HepG2 (cell line): Measurements from ENCODE around the gene POU6F2. TPM values are rescaled to one million over a fixed set of nuclear protein-coding genes. Genes with fewer than 3 reads are reported as not detected.

Source experiments
- ATAC-seq: fragments of 200-7000 bp; cut with Tn5 transposase; 3 replicates; pipeline ENCODE4 v1.9.1; 2020; ENCODE audit warnings: mild to moderate bottlenecking, moderate library complexity
- BruUV-seq: library from RNA; stranded (reverse); fragments of 400-500 nt; replicated peaks from 2 replicates; lab custom pipeline; 2021; lab: Mats Ljungman, UMichigan
- CTCF ChIA-PET: fragments of 300-600 bp; formaldehyde crosslinking; extraction: SDS; loops from one replicate; lab custom pipeline; 2021; ENCODE audit warnings: low total read pairs, inconsistent platforms, low intra/inter-chr PET ratio; lab: Yijun Ruan, JAX
- POLR2A ChIA-PET: fragments of 350-600 bp; sonication (Branson Sonifier 250); formaldehyde crosslinking; loops from one replicate; lab custom pipeline; 2020; ENCODE audit warnings: antibody characterized with exemption, inconsistent platforms; lab: Yijun Ruan, JAX
- DNase-seq: peaks from one replicate; pipeline ENCODE4 v3.0.0-alpha.2; 2015; ENCODE audit warnings: low spot score
- FAIRE-seq: peaks from 3 replicates; lab custom pipeline; 2011; peaks lifted over from hg19 to GRCh38; lab: Jason Lieb, UNC
- H2AFZ ChIP-seq: one replicate; pipeline ENCODE4 v1.6.1; 2011; ENCODE audit warnings: low read length, inconsistent platforms
- H3K27ac ChIP-seq: fragments of 300-600 bp; 3 replicates; pipeline ENCODE4 v1.8.0; 2011; ENCODE audit warnings: mixed run types, mild to moderate bottlenecking, mixed read lengths, low read length, inconsistent platforms; ENCODE audit not compliant: insufficient read depth; ENCODE audit errors: extremely low read length
- H3K27me3 ChIP-seq, 2 experiments: fragments of 200-600 bp in 1 of 2; 2 replicates in 1 of 2; 3 replicates in 1 of 2; pipeline versions ENCODE4 v1.6.0 to v1.8.0; 2011; ENCODE audit warnings: low read length in 2 of 2, mild to moderate bottlenecking in 2 of 2, moderate library complexity in 2 of 2, inconsistent platforms in 1 of 2; ENCODE audit not compliant: insufficient read depth in 2 of 2, control insufficient read depth in 1 of 2
- H3K36me3 ChIP-seq, 2 experiments: fragments of 200-600 bp in 1 of 2; replicated peaks in 1 of 2; 2 replicates in 1 of 2; 3 replicates in 1 of 2; pipeline versions ENCODE4 v1.5.1 to v1.8.0; 2011; ENCODE audit warnings: low read length in 2 of 2, inconsistent platforms in 1 of 2; ENCODE audit not compliant: insufficient read depth in 2 of 2, control insufficient read depth in 1 of 2
- H3K4me1 ChIP-seq: 2 replicates; pipeline ENCODE4 v1.5.1; 2012; ENCODE audit warnings: low read length, inconsistent platforms; ENCODE audit not compliant: insufficient read depth
- H3K4me2 ChIP-seq: 2 replicates; pipeline ENCODE4 v1.6.0; 2011; ENCODE audit warnings: low read depth, low read length, inconsistent platforms
- H3K4me3 ChIP-seq, 3 experiments: fragments of 200-600 bp in 1 of 3; sonication (generic), shearing (Covaris generic) in 1 of 3; replicated peaks in 1 of 3; 2 replicates each; pipeline ENCODE4 v1.5.1; 2011 to 2016; ENCODE audit warnings: low read length in 3 of 3, inconsistent platforms in 2 of 3, low read depth in 2 of 3, mild to moderate bottlenecking in 2 of 3, control low read depth in 1 of 3, mixed read lengths in 1 of 3; ENCODE audit not compliant: insufficient read depth in 1 of 3
- H3K79me2 ChIP-seq: one replicate; pipeline ENCODE4 v1.6.1; 2011; ENCODE audit warnings: low read length, inconsistent platforms; ENCODE audit not compliant: insufficient read depth
- H3K9ac ChIP-seq: 2 replicates; pipeline ENCODE4 v1.6.0; 2011; ENCODE audit warnings: mild to moderate bottlenecking, low read depth, low read length, inconsistent platforms; ENCODE audit not compliant: insufficient read depth
- H3K9me3 ChIP-seq: 2 replicates; pipeline ENCODE4 v1.5.1; 2012; ENCODE audit warnings: mild to moderate bottlenecking, low read length
- H4K20me1 ChIP-seq: 2 replicates; pipeline ENCODE4 v1.6.0; 2011; ENCODE audit warnings: inconsistent platforms, mild to moderate bottlenecking, low read length, moderate library complexity; ENCODE audit not compliant: insufficient read depth
- CC2D1A ChIP-seq: sonication (generic); formaldehyde crosslinking; IDR thresholded peaks from 2 replicates; pipeline ENCODE4 v1.8.1; 2023; ENCODE audit warnings: mild to moderate bottlenecking, missing genetic modification reagents
- HNRNPH1 ChIP-seq: fragments of 200-400 bp; formaldehyde crosslinking; optimal IDR thresholded peaks from 2 replicates; pipeline ENCODE3; 2017; ENCODE audit warnings: mild to moderate bottlenecking, low read depth, low read length
- MIER2 ChIP-seq: IDR thresholded peaks from 2 replicates; pipeline ENCODE4 v1.6.1; 2016; ENCODE audit warnings: missing biosample characterization, missing genetic modification reagents
- RCOR2 ChIP-seq: IDR thresholded peaks from 2 replicates; pipeline ENCODE4 v1.6.1; 2016; ENCODE audit warnings: missing biosample characterization, missing genetic modification reagents
- RFXANK ChIP-seq: IDR thresholded peaks from 2 replicates; pipeline ENCODE4 v1.6.1; 2016
- SETDB1 ChIP-seq: sonication (generic); formaldehyde crosslinking; IDR thresholded peaks from 2 replicates; pipeline ENCODE4 v1.5.1; 2020; ENCODE audit warnings: missing genetic modification reagents, mild to moderate bottlenecking, borderline replicate concordance
- TCF7 ChIP-seq: sonication (generic); IDR thresholded peaks from 2 replicates; pipeline ENCODE4 v1.6.1; 2016; ENCODE audit warnings: antibody characterized with exemption, low read depth
- YEATS2 ChIP-seq: sonication (generic); formaldehyde crosslinking; IDR thresholded peaks from 2 replicates; pipeline ENCODE4 v1.4.0; 2020; ENCODE audit warnings: missing genetic modification reagents, borderline replicate concordance
- ZFP91 ChIP-seq: sonication (generic); formaldehyde crosslinking; IDR thresholded peaks from 2 replicates; pipeline ENCODE4 v1.9.0; 2022; ENCODE audit warnings: missing genetic modification reagents, mild to moderate bottlenecking, borderline replicate concordance
- ZMYM4 ChIP-seq: sonication (generic); formaldehyde crosslinking; IDR thresholded peaks from 2 replicates; pipeline ENCODE4 v1.8.1; 2023; ENCODE audit warnings: mild to moderate bottlenecking, missing genetic modification reagents
- WGBS: methylation state at CpG from one replicate; pipeline ENCODE4 v1.1.6; 2017; ENCODE audit warnings: low lambda C conversion rate; 5-methylcytosine and 5-hydroxymethylcytosine counted together
- in situ Hi-C: cut with HindIII; loops from 2 replicates; pipeline ENCODE4 v1.10.0; 2017; ENCODE audit warnings: low pct_unique_long_range_greater_than_20kb; ENCODE audit not compliant: extremely low pct_ligation_motif_present
- intact Hi-C: fragments of 100-400 bp; cut with micrococcal nuclease; formaldehyde crosslinking; loops from one replicate; pipeline ENCODE4 v1.10.0; 2022; ENCODE audit not compliant: unreplicated experiment
- polyA plus RNA-seq, 8 experiments: library from polyadenylated mRNA; depleted of rRNA in 3 of 8; stranded (reverse) in 7 of 8; unstranded in 1 of 8; fragments of >200 nt; fragmentation: Illumina TruSeq in 4 of 8; extraction: Trizol in 4 of 8; gene quantifications; 2 replicates each; pipeline versions ENCODE4 v1.2.1 to v1.2.3, GENCODE V29; 2011 to 2016; ENCODE audit warnings: low read depth in 4 of 8, missing spikeins in 1 of 8, mixed read lengths in 1 of 8; ENCODE audit not compliant: insufficient read depth in 1 of 8
- total RNA-seq, 5 experiments: library from RNA; depleted of rRNA; stranded (reverse); fragments of >200 nt; fragmentation: Illumina TruSeq; extraction: Trizol; gene quantifications; 2 replicates each; pipeline ENCODE4 v1.2.3, GENCODE V29; 2016; ENCODE audit warnings: low read depth in 1 of 5
- TF ChIP-seq, protein P1 (sequence below): sonication (generic); formaldehyde crosslinking; IDR thresholded peaks from 2 replicates; pipeline ENCODE4 v1.9.0; 2021; ENCODE audit warnings: missing genetic modification reagents, borderline replicate concordance

The POU6F2 gene
- total and polyA plus RNA-seq, 2 of the 13 experiments (the other 11 are each of a cell fraction or from before 2014, with no cell fraction given) = not detected

DNA sequence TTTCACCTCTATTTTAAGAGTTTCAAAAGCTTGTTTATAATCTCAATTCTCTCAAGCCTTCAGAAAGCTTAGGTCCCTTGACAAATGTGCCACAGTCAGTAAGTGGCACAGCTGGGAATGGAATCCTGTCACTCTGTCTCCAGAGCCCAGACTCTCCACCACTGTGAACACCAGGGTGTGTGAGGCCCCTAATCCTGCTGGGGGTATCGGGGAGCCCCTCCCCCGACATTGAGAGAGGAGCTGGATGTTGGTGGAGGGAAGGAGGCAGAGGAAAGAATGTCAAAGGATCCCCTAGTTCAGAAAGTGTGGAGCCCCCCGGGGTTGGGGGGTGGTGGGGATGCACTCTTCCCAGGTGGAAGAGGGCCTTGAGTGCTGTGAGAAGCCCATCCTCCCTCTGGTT lies 454.7 kb downstream of the POU6F2 start (continued):
- TF ChIP-seq CC2D1A (CRISPR knock-in tag) = no peak
- TF ChIP-seq YEATS2 (CRISPR knock-in tag) = no peak
- no peak for TF ChIP-seq ZMYM4 (CRISPR knock-in tag)
- no peak for TF ChIP-seq ZFP91 (CRISPR knock-in tag)
- no peak for TF ChIP-seq RCOR2 (CRISPR knock-in tag)
- TF ChIP-seq TCF7 = no peak

- Histone ChIP-seq H3K36me3 (no peaks in the 10 kb centered on the region), H3K9me3 (no peaks in the 10 kb centered on the region), H2AFZ (no peak overlapping the region), H3K9ac (no peak overlapping the region), H3K4me2 (no peak overlapping the region), H4K20me1 (no peaks in the 10 kb centered on the region), H3K27ac (no peak overlapping the region), H3K4me1 (no peaks in the 10 kb centered on the region), H3K27me3 (peaks cover 0 to 6% of the 10 kb centered on the region in 2 experiments; a peak in 1 of 5 replicates), H3K79me2 (no peaks in the 10 kb centered on the region), H3K4me3 (no peak overlapping the region)
- FAIRE-seq = no peak
- DNase-seq = no peak
- TF ChIP-seq MIER2 (CRISPR knock-in tag) (no peak), HNRNPH1 (no peak), RFXANK (CRISPR knock-in tag) (no peak), SETDB1 (CRISPR knock-in tag) (no peak)
- TF ChIP-seq, protein P1, sequence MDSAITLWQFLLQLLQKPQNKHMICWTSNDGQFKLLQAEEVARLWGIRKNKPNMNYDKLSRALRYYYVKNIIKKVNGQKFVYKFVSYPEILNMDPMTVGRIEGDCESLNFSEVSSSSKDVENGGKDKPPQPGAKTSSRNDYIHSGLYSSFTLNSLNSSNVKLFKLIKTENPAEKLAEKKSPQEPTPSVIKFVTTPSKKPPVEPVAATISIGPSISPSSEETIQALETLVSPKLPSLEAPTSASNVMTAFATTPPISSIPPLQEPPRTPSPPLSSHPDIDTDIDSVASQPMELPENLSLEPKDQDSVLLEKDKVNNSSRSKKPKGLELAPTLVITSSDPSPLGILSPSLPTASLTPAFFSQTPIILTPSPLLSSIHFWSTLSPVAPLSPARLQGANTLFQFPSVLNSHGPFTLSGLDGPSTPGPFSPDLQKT (CRISPR knock-in tag) = no peak
- POLR2A ChIA-PET = no interaction called here
- in situ Hi-C loops (no loop called here), intact Hi-C loops (no loop called here)
- ATAC-seq = no peak
- CTCF ChIA-PET = no interaction called here
- 20% methylated on average over 13 of the region's 13 CpGs for whole genome bisulfite sequencing
- BruUV-seq = no TSS peak
These were observed 455.2 kb downstream of the POU6F2 start for GRCh38 chr7:39432807-39433416.
